Adrenal gland (tissue), 12 donors: ENCODE measurements around the gene ARMC2. TPM values are rescaled to one million over a fixed set of nuclear protein-coding genes. Genes with fewer than 3 reads are reported as not detected.
"Not testable (repeated sequence)": the region's sequence is repeated elsewhere in the genome, so short reads cannot be mapped to it uniquely, and the experiment has no call there.

Experiments
- DNase-seq, 7 donors: peaks; one replicate each; pipeline ENCODE4 v3.0.0-alpha.2; 2019 to 2020
- H3K27ac ChIP-seq, 5 donors: fragments of 200-600 bp; sonication (generic) in 4 of 5; 1 replicate in 3 of 5; 2 replicates in 2 of 5; pipeline versions ENCODE4 v1.5.1 to v1.8.0; 2016 to 2020; ENCODE audit warnings: mild to moderate bottlenecking in 1 of 5
- H3K27me3 ChIP-seq: fragments of 200-600 bp; 2 replicates; pipeline ENCODE4 v1.8.0; 2021
- H3K36me3 ChIP-seq, 2 donors: fragments of 200-600 bp; replicated peaks in 1 of 2; 1 replicate in 1 of 2; 2 replicates in 1 of 2; pipeline versions ENCODE4 v1.5.1 to v1.8.0; 2018 to 2022
- H3K4me1 ChIP-seq, 2 donors: fragments of 200-600 bp; replicated peaks in 1 of 2; 1 replicate in 1 of 2; 2 replicates in 1 of 2; pipeline versions ENCODE4 v1.5.1 to v1.8.0; 2018 to 2021
- H3K4me3 ChIP-seq, 4 donors: fragments of 200-600 bp; sonication (generic) in 3 of 4; one replicate each; pipeline ENCODE4 v1.5.1; 2016 to 2018
- H3K9me3 ChIP-seq, 3 donors: fragments of 200-600 bp; sonication (generic) in 1 of 3; replicated peaks in 1 of 3; 1 replicate in 2 of 3; 2 replicates in 1 of 3; pipeline versions ENCODE4 v1.5.1 to v1.8.0; 2016 to 2021
- POLR2A ChIP-seq, 2 donors: fragments of 450-650 bp; IDR thresholded peaks; one replicate each; pipeline ENCODE4 v1.6.1; 2017; ENCODE audit warnings: antibody characterized with exemption in 2 of 2, mild to moderate bottlenecking in 2 of 2, moderate library complexity in 1 of 2
- WGBS, 4 donors: extraction: QIAGEN DNeasy Blood & Tissue Kit in 2 of 4; methylation state at CpG; one replicate each; pipeline versions ENCODE4 v1.1.5 to v1.1.7; 2013 to 2017; 5-methylcytosine and 5-hydroxymethylcytosine counted together
- intact Hi-C, 2 donors: fragments of 100-400 bp; cut with DNase I; formaldehyde crosslinking; loops; one replicate each; pipeline versions ENCODE4 v1.14.1 to v1.15.0; 2022 to 2023
- polyA plus RNA-seq, 3 donors: library from polyadenylated mRNA; stranded (reverse); fragments of 200-250 nt in 2 of 3; fragments of 350-450 nt in 1 of 3; fragmentation: Illumina TruSeq in 1 of 3; extraction: RNeasy Lipid Tissue Mini Kit (QIAGEN cat#74804) in 1 of 3; gene quantifications; one replicate each; pipeline ENCODE4 v1.2.3, GENCODE V29; 2013 to 2014
- total RNA-seq, 9 donors: library from RNA; depleted of rRNA in 4 of 9; stranded (reverse); fragments of >200 nt in 4 of 9; fragments of 120-200 nt in 1 of 9; fragmentation: NEBNext Ultra II Directional in 1 of 9; extraction: Animal tissue kit (Norgen Biotek cat#: 25700) in 1 of 9; gene quantifications; one replicate each; pipeline versions ENCODE4 v1.1.0 to v1.2.4, GENCODE V29; 2013 to 2023
- TF ChIP-seq, protein P1 (sequence below), 6 experiments: fragments of 450-650 bp in 4 of 6; fragments of 200-600 bp in 2 of 6; sonication (generic) in 1 of 6; IDR thresholded peaks; 1 replicate in 5 of 6; 2 replicates in 1 of 6; pipeline versions ENCODE4 v1.5.1 to v1.8.0; 2016 to 2021; ENCODE audit warnings: antibody characterized with exemption in 6 of 6, mild to moderate bottlenecking in 2 of 6, moderate library complexity in 1 of 6
- donor health status: healthy with polysubstance abuse.
- donor health status: Bipolar disorder and iron deficiency.
- donor health status: DM: yes; HTN: yes; CAD: no.
- donor health status: DM: no; HTN: no; CAD: no.
- donor health status: DM: no; HTN: no; CAD: no.
- donor health status: DM: yes; HTN: yes; CAD: no.

The ARMC2 gene
- total and polyA plus RNA-seq, 12 donors, result 2.1 to 7.8 (median 6.4) TPM

GRCh38 chr6:108974201-108974600 lies 126.0 kb downstream of the ARMC2 start:
- H3K4me3 ChIP-seq, result no peak overlapping the region
- H3K9me3 ChIP-seq, result no peaks in the 10 kb centered on the region
- TF ChIP-seq, protein P1, sequence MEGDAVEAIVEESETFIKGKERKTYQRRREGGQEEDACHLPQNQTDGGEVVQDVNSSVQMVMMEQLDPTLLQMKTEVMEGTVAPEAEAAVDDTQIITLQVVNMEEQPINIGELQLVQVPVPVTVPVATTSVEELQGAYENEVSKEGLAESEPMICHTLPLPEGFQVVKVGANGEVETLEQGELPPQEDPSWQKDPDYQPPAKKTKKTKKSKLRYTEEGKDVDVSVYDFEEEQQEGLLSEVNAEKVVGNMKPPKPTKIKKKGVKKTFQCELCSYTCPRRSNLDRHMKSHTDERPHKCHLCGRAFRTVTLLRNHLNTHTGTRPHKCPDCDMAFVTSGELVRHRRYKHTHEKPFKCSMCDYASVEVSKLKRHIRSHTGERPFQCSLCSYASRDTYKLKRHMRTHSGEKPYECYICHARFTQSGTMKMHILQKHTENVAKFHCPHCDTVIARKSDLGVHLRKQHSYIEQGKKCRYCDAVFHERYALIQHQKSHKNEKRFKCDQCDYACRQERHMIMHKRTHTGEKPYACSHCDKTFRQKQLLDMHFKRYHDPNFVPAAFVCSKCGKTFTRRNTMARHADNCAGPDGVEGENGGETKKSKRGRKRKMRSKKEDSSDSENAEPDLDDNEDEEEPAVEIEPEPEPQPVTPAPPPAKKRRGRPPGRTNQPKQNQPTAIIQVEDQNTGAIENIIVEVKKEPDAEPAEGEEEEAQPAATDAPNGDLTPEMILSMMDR (IDR thresholded peaks at IDR 0.05), result no peak
- TF ChIP-seq POLR2A (IDR thresholded peaks at IDR 0.05), result no peak
- no peak for DNase-seq
- H3K27me3 ChIP-seq, result no peaks in the 10 kb centered on the region
- no peak overlapping the region for H3K27ac ChIP-seq
- H3K36me3 ChIP-seq, result no peaks in the 10 kb centered on the region
- no peaks in the 10 kb centered on the region for H3K4me1 ChIP-seq
- 92 to 100% (median 99%) methylated on average over 1 of the region's 1 CpG for WGBS, 4 donors
- intact Hi-C loops, result no loop called here

- H3K9me3 ChIP-seq, H3K36me3 ChIP-seq, DNase-seq, intact Hi-C loops, H3K27me3 ChIP-seq, H3K27ac ChIP-seq, H3K4me1 ChIP-seq, H3K4me3 ChIP-seq: not testable (repeated sequence)
- WGBS, 4 donors, result 90 to 100% (median 95%) methylated on average over 1 of the region's 1 CpG
These were observed 130.4 kb downstream of the ARMC2 start for GRCh38 chr6:108978638-108979037.

DNA sequence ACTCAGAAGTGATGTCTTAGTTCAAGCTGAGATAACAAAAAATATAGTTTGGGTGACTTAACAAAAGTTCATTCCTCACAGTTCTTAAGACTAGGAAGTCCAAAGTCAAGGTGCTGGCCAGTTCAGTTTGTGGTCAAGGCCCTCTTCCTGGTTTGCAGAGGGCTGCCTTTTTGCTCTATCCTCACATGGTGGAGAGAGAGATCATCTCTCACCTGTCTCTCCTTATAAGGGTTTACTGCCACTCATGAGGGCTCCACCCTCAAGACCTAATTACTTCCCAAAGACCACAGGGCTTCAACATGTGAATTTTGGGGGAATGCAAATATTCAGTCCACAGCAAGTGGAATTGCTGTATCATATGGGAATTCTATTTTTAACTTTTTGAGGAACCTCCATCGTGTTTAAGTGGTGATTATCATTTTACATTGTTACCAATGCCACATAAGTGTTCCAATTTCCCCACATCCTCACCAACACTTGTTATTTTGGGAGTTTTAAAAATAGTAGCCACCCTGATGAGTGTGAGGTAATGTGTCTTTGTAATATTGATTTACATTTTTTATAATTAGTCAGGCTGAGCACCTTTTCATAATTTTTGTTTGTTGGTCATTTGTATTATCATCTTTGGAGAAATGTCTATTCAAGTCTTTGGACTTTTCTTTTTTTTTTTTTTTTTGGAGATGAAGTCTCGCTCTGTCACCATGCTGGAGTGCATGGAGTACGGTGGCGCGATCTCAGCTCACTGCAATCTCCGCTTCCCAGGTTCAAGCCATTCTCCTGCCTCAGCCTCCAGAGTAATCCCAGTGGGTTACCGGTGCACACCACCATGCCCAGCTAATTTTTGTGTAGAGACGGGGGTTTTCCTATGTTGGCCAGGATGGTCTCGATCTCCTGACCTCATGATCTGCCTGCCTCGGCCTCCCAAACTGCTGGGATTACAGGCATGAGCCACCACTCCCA lies 134.2 kb downstream of the ARMC2 start:
- H3K27ac ChIP-seq, result no peak overlapping the region
- WGBS, 4 donors, result 88 to 96% (median 93%) methylated on average over 9 to 10 of the region's 10 CpGs
- intact Hi-C loops, result no loop called here

DNA sequence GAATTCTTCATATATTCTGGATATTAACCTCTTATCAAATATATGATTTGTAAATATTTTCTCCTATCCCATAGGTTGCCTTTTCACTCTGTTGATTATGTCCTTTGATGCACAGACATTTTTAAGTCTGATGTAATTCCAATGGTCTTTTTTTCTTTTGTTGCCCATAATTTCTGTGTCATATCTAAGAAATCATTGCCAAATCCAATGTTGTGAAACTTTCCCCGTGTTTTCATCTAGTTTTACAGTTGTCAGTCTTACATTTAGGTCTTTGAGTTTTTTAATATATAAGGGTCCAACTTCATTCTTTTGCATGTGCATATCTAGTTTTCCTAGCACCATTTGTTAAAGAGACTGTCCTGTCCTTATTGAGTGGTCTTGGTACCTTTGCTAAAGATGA lies 134.9 kb downstream of the ARMC2 start:
- no peaks in the 10 kb centered on the region for H3K27me3 ChIP-seq
- H3K4me1 ChIP-seq, result no peaks in the 10 kb centered on the region
- DNase-seq, result no peak
- 49 to 62% (median 54%) methylated on average over 1 of the region's 1 CpG for WGBS, 4 donors
- H3K4me3 ChIP-seq, result no peak overlapping the region
- H3K36me3 ChIP-seq, result peaks cover 0 to 13% of the 10 kb centered on the region in 2 donors
- H3K9me3 ChIP-seq, result no peaks in the 10 kb centered on the region
- no peak overlapping the region for H3K27ac ChIP-seq
- intact Hi-C loops, result no loop called here
- TF ChIP-seq, protein P1 (IDR thresholded peaks at IDR 0.05), result no peak
- no peak for TF ChIP-seq POLR2A (IDR thresholded peaks at IDR 0.05)

More for the DNA sequence above, 134.2 kb downstream of the ARMC2 start:
- DNase-seq, result no peak
- no peaks in the 10 kb centered on the region for H3K27me3 ChIP-seq
- H3K4me3 ChIP-seq, result no peak overlapping the region
- no peaks in the 10 kb centered on the region for H3K4me1 ChIP-seq
- H3K9me3 ChIP-seq, result no peaks in the 10 kb centered on the region
- TF ChIP-seq, protein P1 (IDR thresholded peaks at IDR 0.05), result no peak
- TF ChIP-seq POLR2A (IDR thresholded peaks at IDR 0.05), result no peak
- peaks cover 0 to 6% of the 10 kb centered on the region in 2 donors for H3K36me3 ChIP-seq
